ENCODE results near the gene OTP. TPM values are rescaled to one million over a fixed set of nuclear protein-coding genes. Genes with fewer than 3 reads are reported as not detected.

Gene OTP
- total RNA-seq: not detected

DNA sequence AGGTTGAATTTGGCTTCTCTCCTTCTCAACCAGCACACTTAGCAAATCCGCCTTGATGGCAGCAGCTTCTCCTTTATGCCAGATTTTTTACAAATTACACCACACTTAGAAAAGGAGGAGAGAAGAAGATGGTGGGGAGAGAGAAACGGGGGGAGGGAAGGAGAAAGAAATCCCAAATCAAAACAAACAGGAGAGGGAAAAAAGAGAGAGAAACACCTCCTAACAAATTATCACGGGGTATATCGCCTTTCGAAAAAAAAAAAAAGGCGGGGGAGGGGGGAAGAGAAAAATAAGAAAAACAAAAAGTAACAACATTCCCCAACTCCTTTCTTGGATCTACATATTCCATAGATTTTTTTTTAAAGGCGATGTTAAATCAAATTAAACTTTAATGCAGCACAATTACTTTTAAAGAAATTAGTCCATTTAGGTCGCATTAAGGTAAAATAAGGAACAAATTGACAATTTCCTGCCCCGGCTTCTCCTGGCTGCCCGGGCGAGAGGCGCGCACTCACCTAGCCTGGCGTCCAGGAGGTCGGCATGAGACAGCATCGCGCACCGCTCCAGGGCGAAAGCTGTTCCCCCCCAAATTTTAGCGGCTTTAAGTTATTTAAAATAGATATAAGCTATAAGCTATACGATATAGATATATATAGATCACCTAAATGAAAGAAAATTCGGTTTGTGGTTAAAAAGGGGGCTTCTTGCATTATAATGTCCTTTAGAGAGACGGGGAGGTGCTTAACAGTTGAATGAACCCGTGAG is at the start of gene OTP:
TSS of gene OTP (minus strand) at position 716 of the 765 bp plus-strand sequence. CDS start at position 552, 164 bp downstream.

Other genes with a start within 250 kb of the OTP start
- gene WDR41, start 146.4 kb downstream of the OTP start, total RNA-seq: 80.0 TPM
- gene TBCA, start 137.6 kb upstream of the OTP start, total RNA-seq: 73.8 TPM

Measured in camera-type eye (tissue), 1 donor.